ENCODE measurements around the gene TACC2.

The TACC2 gene

GRCh38 chr10:122144199-122144598 is 155.2 kb downstream of the TACC2 start:
- no peak for DNase-seq (ENCODE audit: low read depth)
- no peak for TF ChIP-seq CTCF (IDR thresholded peaks at IDR 0.05; ENCODE audit: low read depth, low read length, missing control alignments)

GRCh38 chr10:122145113-122145512 is 156.2 kb downstream of the TACC2 start:
- H3K4me3 ChIP-seq (ENCODE audit: low read depth, low read length): no peak overlapping the region
- no peak for DNase-seq (ENCODE audit: low read depth)
- no peak for TF ChIP-seq CTCF (IDR thresholded peaks at IDR 0.05; ENCODE audit: low read depth, low read length, missing control alignments)

More at GRCh38 chr10:122144199-122144598, 155.2 kb downstream of the TACC2 start:
- H3K4me3 ChIP-seq (ENCODE audit: low read depth, low read length): no peak overlapping the region

- DNase-seq (ENCODE audit: low read depth): no peak
These were observed 158.7 kb downstream of the TACC2 start for GRCh38 chr10:122147663-122148062.

DNA sequence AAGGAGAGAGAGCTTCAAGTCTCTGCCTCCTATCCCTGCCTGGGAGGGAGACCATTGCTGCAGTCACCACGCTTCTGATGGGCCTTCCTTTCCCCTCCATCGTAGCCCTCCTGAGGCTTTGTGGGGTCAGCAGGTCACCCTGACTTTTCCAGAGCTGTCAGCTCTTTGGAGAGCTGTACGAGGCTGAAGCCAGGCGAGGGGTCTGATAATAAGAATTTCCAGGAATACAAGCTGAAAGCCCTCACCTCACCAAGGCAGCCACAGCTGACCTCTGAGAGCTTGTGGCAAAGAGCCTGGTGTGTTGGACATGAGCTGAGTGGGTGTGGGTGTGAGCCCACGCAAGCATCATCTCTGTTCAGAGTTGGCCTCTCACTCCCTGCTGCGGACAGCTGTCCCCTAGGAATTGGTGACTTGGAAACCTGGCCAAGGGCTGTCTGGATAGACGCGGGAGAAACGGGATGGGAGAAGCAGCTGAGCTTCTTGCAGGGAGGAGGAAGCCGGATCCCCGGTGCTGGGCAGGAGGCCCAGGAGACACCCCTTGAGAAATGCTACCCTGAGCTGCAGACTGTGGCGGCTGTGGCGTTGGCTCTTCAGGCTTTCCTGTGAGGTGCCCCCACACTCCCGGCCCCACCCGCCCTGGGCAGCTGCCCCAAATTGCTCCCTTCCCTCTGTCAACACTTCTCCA is 160.1 kb downstream of the TACC2 start:
- no peak for DNase-seq (ENCODE audit: low read depth)
- TF ChIP-seq CTCF (IDR thresholded peaks at IDR 0.05; ENCODE audit: low read depth, low read length, missing control alignments): no peak
- H3K4me3 ChIP-seq (ENCODE audit: low read depth, low read length): no peak overlapping the region

More at GRCh38 chr10:122147663-122148062, 158.7 kb downstream of the TACC2 start:
- H3K4me3 ChIP-seq (ENCODE audit: low read depth, low read length): no peak overlapping the region
- TF ChIP-seq CTCF (IDR thresholded peaks at IDR 0.05; ENCODE audit: low read depth, low read length, missing control alignments): no peak

DNA sequence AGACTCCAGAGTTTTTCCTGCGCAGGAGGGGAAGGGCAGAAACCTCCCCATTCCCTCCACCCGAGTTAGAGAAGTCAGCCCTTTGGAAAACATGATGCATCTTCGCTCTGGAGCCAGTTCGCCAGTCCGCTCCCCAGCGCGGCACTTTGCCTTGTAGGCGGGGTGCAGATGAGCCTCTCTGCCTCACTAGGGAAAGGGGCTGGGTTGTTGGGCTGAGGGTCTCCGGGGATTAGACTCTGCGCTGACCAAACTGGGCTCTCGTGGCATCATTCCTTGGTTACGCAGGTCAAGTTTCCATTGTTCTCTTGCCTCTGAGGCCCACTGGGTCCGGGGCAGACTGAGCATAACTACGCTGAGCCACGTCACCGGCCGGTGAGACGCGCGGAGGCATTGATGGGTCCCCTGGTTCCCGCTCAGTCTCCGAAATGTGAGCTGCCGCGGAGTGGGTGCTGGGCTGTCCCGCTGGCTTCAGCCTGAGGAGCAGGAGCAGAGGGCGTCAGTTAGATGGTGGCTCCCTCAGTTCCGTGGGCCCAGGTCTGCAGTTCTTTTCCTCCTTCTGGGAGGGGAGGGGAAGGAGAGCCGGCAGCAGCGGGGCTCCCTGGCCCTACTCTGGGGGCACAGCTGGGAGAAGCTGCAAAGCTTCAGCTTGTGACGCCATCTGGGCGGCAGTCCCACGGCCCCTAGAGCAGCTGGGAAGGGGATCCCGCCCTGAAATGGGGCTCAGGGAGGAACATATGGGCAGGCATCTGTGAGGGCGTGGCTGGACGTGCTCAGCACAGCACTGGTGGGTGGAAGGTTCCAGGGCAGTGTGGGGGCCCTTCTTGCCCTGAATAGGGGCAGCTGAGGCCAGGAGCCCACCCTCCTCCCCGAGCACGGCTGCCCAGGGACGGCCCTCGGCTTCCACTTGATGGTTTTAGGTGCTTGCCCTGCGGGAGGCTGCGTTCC is 160.9 kb downstream of the TACC2 start:
- no peak for DNase-seq (ENCODE audit: low read depth)
- no peak overlapping the region for H3K4me3 ChIP-seq (ENCODE audit: low read depth, low read length)
- TF ChIP-seq CTCF (IDR thresholded peaks at IDR 0.05; ENCODE audit: low read depth, low read length, missing control alignments): no peak

DNA sequence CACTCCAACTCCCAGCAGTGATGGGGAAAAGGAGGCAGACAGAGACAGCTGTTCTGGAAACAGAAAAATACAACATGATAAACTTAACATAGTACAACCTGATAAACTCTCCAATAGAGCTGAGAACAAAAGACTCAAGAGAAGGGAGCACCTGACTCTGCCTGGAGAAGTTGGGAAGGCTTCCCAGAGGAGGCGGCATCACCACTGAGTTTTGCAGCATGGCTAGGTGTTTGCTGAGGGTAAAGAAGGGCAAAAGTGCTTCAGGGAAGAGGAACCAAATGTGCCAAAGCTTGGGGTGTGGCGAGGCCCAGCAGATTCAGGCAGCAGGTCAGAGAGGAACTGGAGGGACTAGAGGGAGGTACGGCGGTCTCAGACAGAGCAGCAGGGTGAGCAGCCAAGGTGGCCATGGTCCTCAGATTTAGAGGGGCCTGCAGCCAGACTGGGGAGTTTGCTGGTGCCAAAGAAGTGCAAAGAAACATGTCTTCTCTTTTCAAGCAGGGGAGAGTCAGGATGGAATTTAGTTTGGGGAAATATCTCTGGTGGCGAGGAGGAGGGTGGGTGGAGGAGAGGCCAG is 162.2 kb downstream of the TACC2 start:
- H3K4me3 ChIP-seq (ENCODE audit: low read depth, low read length): no peak overlapping the region
- no peak for TF ChIP-seq CTCF (IDR thresholded peaks at IDR 0.05; ENCODE audit: low read depth, low read length, missing control alignments)
- no peak for DNase-seq (ENCODE audit: low read depth)

Data from GM12864 (cell line).